HG02840 (cell line): ENCODE results near the gene CDKN3.

ENCODE experiments used
- ATAC-seq: cut with Tn5 transposase; IDR thresholded peaks from one replicate; pipeline ENCODE4 v1.9.1; 2021; ENCODE audit warnings: mild to moderate bottlenecking, moderate library complexity, moderate number of reproducible peaks; ENCODE audit not compliant: unreplicated experiment, low FRiP score

CDKN3 gene

GRCh38 chr14:54396493-54397335 lies at the start of gene CDKN3:
TSS of gene CDKN3 (plus strand) at chr14:54397007. CDS start at chr14:54397069, 62 bp downstream.
- peak; percentile 98 for ATAC-seq

- ATAC-seq, result no peak
Observed at GRCh38 chr14:54347044-54347443, 49.8 kb upstream of the CDKN3 start.

- ATAC-seq, result no peak
Observed at GRCh38 chr14:54348001-54348611, 48.7 kb upstream of the CDKN3 start.

- no peak for ATAC-seq
Observed at GRCh38 chr14:54348923-54349620, 47.7 kb upstream of the CDKN3 start.

GRCh38 chr14:54349713-54350112 lies 47.1 kb upstream of the CDKN3 start:
- no peak for ATAC-seq

DNA sequence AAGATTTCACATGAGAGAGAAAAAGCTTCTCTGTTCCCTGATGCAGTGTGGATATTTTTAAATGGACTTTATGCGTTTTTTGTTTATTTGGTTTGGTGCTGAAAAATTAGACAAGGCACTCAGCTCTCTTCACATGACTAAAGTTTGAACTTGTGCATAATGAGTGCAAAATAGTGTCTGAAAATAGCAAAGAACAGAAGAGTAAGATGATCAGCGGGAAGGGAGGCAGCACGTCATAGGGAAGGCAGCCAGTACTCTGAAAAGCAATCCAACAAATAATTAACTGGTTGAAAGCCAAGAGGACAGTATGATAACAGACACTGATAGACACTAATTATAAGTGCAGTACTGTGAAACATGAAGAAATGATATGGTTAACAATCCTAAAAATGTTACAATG lies 46.6 kb upstream of the CDKN3 start:
- ATAC-seq, result no peak

DNA sequence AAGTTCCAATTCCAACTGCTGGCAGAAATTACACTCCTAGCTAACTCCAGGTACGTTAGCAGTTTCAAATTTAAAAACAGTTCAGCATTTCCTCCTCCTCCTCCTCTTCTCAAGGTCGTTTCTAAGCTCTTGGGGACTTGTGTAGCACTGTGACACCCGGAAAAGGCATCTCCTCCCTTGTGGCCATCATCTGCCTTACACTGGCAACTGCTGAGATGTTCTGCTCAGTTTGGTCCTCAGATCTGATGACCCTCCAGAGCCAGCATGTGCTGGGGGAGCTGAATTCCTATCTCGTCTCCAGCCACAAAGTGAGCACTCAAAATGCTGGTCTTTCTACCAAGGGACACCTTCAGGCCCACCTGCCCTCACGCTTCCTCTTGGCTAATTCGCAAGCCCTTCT lies 43.5 kb upstream of the CDKN3 start:
- ATAC-seq, result no peak

- ATAC-seq, result no peak
Observed at GRCh38 chr14:54353694-54354093, 43.1 kb upstream of the CDKN3 start.

- no peak for ATAC-seq
Observed at GRCh38 chr14:54354096-54354495, 42.7 kb upstream of the CDKN3 start.

GRCh38 chr14:54354968-54355641 lies 41.7 kb upstream of the CDKN3 start:
- ATAC-seq, result no peak

GRCh38 chr14:54355698-54356097 lies 41.1 kb upstream of the CDKN3 start:
- no peak for ATAC-seq

- no peak for ATAC-seq
Observed at GRCh38 chr14:54356172-54356571, 40.6 kb upstream of the CDKN3 start.

GRCh38 chr14:54360667-54361066 lies 36.1 kb upstream of the CDKN3 start:
- ATAC-seq, result no peak

DNA sequence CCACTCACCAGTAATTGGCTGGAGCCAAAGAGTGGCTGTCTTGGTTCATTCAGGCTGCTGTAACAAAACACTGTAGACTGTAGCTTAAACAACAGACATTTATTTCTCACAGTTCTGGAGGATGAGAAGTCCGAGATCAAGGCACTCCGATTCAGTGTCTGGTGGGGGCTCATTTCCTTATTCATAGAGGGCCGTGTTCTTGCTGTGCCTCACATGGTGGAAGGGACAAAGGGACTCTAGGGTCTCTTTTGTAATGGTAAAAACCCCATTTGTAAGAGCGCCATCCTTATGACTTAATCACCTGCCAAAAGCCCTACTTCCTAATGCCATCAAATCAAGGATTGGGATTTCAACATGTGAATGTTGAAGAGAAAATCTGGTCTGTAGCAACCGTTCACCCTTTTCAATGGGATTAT lies 34.7 kb upstream of the CDKN3 start:
- no peak for ATAC-seq

DNA sequence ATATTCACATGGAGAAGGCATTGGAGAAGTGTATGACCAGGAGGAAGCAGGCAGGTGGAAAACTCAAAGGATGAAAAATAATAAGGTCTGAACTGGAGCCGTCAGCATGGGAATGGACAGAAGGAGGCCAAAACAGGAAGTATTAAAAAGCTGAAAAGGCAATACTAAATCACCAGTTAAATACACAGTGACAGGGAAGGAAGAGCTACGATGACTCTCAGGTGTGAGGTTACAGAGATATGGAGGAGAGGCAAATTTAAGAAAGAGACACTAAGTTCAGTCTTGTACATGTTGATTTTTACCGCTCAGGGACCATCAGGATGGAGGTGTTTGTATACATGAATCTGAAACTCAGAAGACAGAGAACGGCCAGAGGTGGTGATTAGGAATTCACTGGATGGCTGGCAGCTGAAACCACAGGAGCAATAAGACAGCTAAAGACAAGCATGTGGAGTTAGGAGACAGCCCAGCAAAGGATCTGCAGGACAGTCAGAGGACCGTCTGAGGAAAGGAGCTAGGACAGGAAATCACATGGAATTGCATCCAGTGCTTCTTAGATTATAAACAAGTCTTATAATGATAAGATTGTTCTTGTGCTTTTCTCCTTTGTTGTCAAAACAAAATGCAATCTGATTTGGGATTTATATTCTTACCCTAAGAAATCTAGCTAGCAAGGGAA lies 33.9 kb upstream of the CDKN3 start:
- ATAC-seq, result no peak

GRCh38 chr14:54364555-54365415 lies 32.0 kb upstream of the CDKN3 start:
- no peak for ATAC-seq

GRCh38 chr14:54366736-54367735 lies 29.8 kb upstream of the CDKN3 start:
- ATAC-seq, result no peak

DNA sequence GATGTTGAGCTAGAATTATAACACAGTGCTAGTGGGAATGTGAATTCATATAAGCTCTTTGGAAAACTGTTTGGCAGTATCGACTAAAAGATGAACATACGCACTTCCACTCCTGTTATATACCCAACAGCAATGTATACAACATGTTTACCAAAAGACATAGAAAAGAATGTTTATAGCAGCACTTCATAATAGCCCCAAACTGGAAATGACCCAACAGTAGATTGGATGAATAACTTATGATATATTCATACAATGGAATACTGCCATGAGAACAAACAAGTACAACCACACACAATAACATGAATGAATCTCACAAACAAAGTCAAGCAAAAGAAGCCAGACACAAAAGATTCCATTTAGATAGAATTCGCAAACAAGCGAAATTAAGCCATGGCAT lies 28.5 kb upstream of the CDKN3 start:
- ATAC-seq, result no peak
